Measurements from ENCODE around the gene LYSMD3. TPM values are rescaled to one million over a fixed set of nuclear protein-coding genes. Genes with fewer than 3 reads are reported as not detected.

The LYSMD3 gene
- polyA plus RNA-seq, 1 donor (not counting 4 experiments of a cell fraction or from before 2014, with no cell fraction given) = 18.9 TPM

DNA sequence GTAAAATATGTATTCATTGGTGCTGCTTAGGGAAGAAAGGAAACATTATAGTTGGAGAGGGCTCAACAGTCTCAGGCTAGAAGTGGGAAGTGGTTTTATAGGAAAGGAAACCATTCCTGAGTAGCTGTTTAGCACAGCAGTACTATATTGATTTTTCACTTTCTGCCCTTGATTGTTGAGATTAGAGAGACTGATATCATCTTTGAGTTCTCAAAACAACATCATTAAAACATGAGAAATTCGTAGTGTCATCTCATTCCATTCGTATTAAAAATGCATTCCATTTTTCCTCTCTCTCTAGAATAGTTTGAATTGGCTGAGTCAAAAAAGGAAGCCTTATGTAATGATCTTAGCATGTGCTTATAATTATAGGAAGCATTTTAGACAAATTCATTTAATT lies 40.6 kb downstream of the LYSMD3 start:
- TF ChIP-seq EZH2 (IDR thresholded peaks at IDR 0.05; ENCODE audit: low read length) = no peak
- TF ChIP-seq, protein P1, sequence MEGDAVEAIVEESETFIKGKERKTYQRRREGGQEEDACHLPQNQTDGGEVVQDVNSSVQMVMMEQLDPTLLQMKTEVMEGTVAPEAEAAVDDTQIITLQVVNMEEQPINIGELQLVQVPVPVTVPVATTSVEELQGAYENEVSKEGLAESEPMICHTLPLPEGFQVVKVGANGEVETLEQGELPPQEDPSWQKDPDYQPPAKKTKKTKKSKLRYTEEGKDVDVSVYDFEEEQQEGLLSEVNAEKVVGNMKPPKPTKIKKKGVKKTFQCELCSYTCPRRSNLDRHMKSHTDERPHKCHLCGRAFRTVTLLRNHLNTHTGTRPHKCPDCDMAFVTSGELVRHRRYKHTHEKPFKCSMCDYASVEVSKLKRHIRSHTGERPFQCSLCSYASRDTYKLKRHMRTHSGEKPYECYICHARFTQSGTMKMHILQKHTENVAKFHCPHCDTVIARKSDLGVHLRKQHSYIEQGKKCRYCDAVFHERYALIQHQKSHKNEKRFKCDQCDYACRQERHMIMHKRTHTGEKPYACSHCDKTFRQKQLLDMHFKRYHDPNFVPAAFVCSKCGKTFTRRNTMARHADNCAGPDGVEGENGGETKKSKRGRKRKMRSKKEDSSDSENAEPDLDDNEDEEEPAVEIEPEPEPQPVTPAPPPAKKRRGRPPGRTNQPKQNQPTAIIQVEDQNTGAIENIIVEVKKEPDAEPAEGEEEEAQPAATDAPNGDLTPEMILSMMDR (optimal IDR thresholded peaks at IDR 0.05 in 1 of 3, IDR thresholded peaks at IDR 0.05 in 1 of 3, conservative IDR thresholded peaks at IDR 0.05 in 1 of 3; ENCODE audit: extremely low read depth in 1 of 3, insufficient read depth in 2 of 3, low read length in 3 of 3) = no peak
- Histone ChIP-seq H4K20me1 (ENCODE audit: control insufficient read depth, extremely low read depth, insufficient read depth, low read length) (no peaks in the 10 kb centered on the region), H3K79me2 (ENCODE audit: control insufficient read depth, insufficient read depth, low read length) (no peaks in the 10 kb centered on the region), H3K9me1 (ENCODE audit: control insufficient read depth, extremely low read depth, insufficient read depth, low read length) (no peaks in the 10 kb centered on the region), H3K27ac (ENCODE audit: control insufficient read depth, insufficient read depth, low read length) (no peak overlapping the region), H3K4me3 (ENCODE audit: control insufficient read depth in 2 of 3, extremely low read depth in 1 of 3, insufficient read depth in 2 of 3, low read depth in 1 of 3, low read length in 3 of 3) (no peak overlapping the region), H3K9me3 (ENCODE audit: control insufficient read depth, low read depth, low read length) (no peaks in the 10 kb centered on the region), H3K9ac (ENCODE audit: control insufficient read depth, extremely low read depth, insufficient read depth, low read length) (no peak overlapping the region), H3K27me3 (ENCODE audit: control insufficient read depth, extremely low read depth, insufficient read depth, low read length) (no peaks in the 10 kb centered on the region), H3K36me3 (ENCODE audit: control insufficient read depth in 2 of 2, extremely low read depth in 1 of 2, insufficient read depth in 2 of 2, low read length in 2 of 2) (peaks cover 0 to 2% of the 10 kb centered on the region in 2 experiments), H2AFZ (ENCODE audit: control insufficient read depth, low read length) (no peak overlapping the region), H3K4me1 (ENCODE audit: control insufficient read depth, extremely low read depth, insufficient read depth, low read length) (no peaks in the 10 kb centered on the region), H3K4me2 (ENCODE audit: control insufficient read depth, extremely low read depth, insufficient read depth, low read depth, low read length) (no peak overlapping the region)
- FAIRE-seq (no peak), DNase-seq (ENCODE audit: low read depth, low spot score) (no peak)
- dilution Hi-C loops (cut with MboI; ENCODE audit: extremely low pct_ligation_motif_present, low sequenced_read_pairs) = no loop called here

GRCh38 chr5:90484540-90484939 lies 44.8 kb downstream of the LYSMD3 start:
- Histone ChIP-seq H4K20me1 (ENCODE audit: control insufficient read depth, extremely low read depth, insufficient read depth, low read length) (no peaks in the 10 kb centered on the region), H3K36me3 (ENCODE audit: control insufficient read depth in 2 of 2, extremely low read depth in 1 of 2, insufficient read depth in 2 of 2, low read length in 2 of 2) (peaks cover 0 to 2% of the 10 kb centered on the region in 2 experiments), H3K4me3 (ENCODE audit: control insufficient read depth in 2 of 3, extremely low read depth in 1 of 3, insufficient read depth in 2 of 3, low read depth in 1 of 3, low read length in 3 of 3) (no peak overlapping the region), H3K9me1 (ENCODE audit: control insufficient read depth, extremely low read depth, insufficient read depth, low read length) (no peaks in the 10 kb centered on the region), H3K4me2 (ENCODE audit: control insufficient read depth, extremely low read depth, insufficient read depth, low read depth, low read length) (no peak overlapping the region), H3K4me1 (ENCODE audit: control insufficient read depth, extremely low read depth, insufficient read depth, low read length) (no peaks in the 10 kb centered on the region), H3K9ac (ENCODE audit: control insufficient read depth, extremely low read depth, insufficient read depth, low read length) (no peak overlapping the region), H3K79me2 (ENCODE audit: control insufficient read depth, insufficient read depth, low read length) (peaks cover 2% of the 10 kb centered on the region), H3K9me3 (ENCODE audit: control insufficient read depth, low read depth, low read length) (no peaks in the 10 kb centered on the region), H3K27ac (ENCODE audit: control insufficient read depth, insufficient read depth, low read length) (no peak overlapping the region), H2AFZ (ENCODE audit: control insufficient read depth, low read length) (no peak overlapping the region), H3K27me3 (ENCODE audit: control insufficient read depth, extremely low read depth, insufficient read depth, low read length) (no peaks in the 10 kb centered on the region)
- DNase-seq (ENCODE audit: low read depth, low spot score) = no peak
- no peak for TF ChIP-seq EZH2 (IDR thresholded peaks at IDR 0.05; ENCODE audit: low read length)
- TF ChIP-seq, protein P1 (optimal IDR thresholded peaks at IDR 0.05 in 1 of 3, IDR thresholded peaks at IDR 0.05 in 1 of 3, conservative IDR thresholded peaks at IDR 0.05 in 1 of 3; ENCODE audit: extremely low read depth in 1 of 3, insufficient read depth in 2 of 3, low read length in 3 of 3) = no peak
- dilution Hi-C loops (cut with MboI; ENCODE audit: extremely low pct_ligation_motif_present, low sequenced_read_pairs) = no loop called here
- FAIRE-seq = no peak
